ENCODE results near the gene TIMM22. TPM values are rescaled to one million over a fixed set of nuclear protein-coding genes. Genes with fewer than 3 reads are reported as not detected.

The TIMM22 gene
- total and polyA plus RNA-seq, 2 donors (not counting 3 experiments of a cell fraction or from before 2014, with no cell fraction given), result 19.0 to 19.6 TPM

- TF ChIP-seq GATA2 (IDR thresholded peaks at IDR 0.05; ENCODE audit: insufficient read depth, insufficient read length, low read depth, low read length) (no peak), JUN (IDR thresholded peaks at IDR 0.05; ENCODE audit: borderline replicate concordance, insufficient read depth, insufficient read length, low read depth) (no peak), FOS (IDR thresholded peaks at IDR 0.05; ENCODE audit: borderline replicate concordance, insufficient read depth, low read length) (no peak), POLR2AphosphoS5 (IDR thresholded peaks at IDR 0.05; ENCODE audit: insufficient read depth, low read depth, low read length) (no peak), POLR2A (IDR thresholded peaks at IDR 0.05; ENCODE audit: low read depth, low read length) (no peak), MYC (IDR thresholded peaks at IDR 0.05; ENCODE audit: low read depth, low read length) (no peak), EZH2 (IDR thresholded peaks at IDR 0.05; ENCODE audit: borderline replicate concordance, low read depth, low read length, severe bottlenecking) (no peak)
- TF ChIP-seq, protein P1, sequence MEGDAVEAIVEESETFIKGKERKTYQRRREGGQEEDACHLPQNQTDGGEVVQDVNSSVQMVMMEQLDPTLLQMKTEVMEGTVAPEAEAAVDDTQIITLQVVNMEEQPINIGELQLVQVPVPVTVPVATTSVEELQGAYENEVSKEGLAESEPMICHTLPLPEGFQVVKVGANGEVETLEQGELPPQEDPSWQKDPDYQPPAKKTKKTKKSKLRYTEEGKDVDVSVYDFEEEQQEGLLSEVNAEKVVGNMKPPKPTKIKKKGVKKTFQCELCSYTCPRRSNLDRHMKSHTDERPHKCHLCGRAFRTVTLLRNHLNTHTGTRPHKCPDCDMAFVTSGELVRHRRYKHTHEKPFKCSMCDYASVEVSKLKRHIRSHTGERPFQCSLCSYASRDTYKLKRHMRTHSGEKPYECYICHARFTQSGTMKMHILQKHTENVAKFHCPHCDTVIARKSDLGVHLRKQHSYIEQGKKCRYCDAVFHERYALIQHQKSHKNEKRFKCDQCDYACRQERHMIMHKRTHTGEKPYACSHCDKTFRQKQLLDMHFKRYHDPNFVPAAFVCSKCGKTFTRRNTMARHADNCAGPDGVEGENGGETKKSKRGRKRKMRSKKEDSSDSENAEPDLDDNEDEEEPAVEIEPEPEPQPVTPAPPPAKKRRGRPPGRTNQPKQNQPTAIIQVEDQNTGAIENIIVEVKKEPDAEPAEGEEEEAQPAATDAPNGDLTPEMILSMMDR (IDR thresholded peaks at IDR 0.05; ENCODE audit: extremely low read depth in 1 of 2, insufficient read depth in 1 of 2, low read depth in 1 of 2, low read length in 2 of 2), result no peak
- TF ChIP-seq, protein P2, sequence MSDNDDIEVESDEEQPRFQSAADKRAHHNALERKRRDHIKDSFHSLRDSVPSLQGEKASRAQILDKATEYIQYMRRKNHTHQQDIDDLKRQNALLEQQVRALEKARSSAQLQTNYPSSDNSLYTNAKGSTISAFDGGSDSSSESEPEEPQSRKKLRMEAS (IDR thresholded peaks at IDR 0.05; ENCODE audit: insufficient read depth, insufficient read length), result no peak
- Histone ChIP-seq H3K79me2 (ENCODE audit: control insufficient read depth, insufficient read depth, low read length) (no peaks in the 10 kb centered on the region), H3K4me2 (ENCODE audit: insufficient read depth, low read length) (no peak overlapping the region), H2AFZ (ENCODE audit: low read depth, low read length) (no peak overlapping the region), H3K4me1 (ENCODE audit: control insufficient read depth, extremely low read depth, insufficient read depth, low read length) (peaks cover 34% of the 10 kb centered on the region), H3K9me3 (replicated peaks; ENCODE audit: control insufficient read depth, insufficient read depth, low read length) (no peaks in the 10 kb centered on the region), H3K9me1 (replicated peaks; ENCODE audit: control insufficient read depth, extremely low read depth, insufficient read depth, low read length) (no peaks in the 10 kb centered on the region), H3K27me3 (ENCODE audit: control insufficient read depth in 2 of 2, insufficient read depth in 2 of 2, low read length in 2 of 2) (no peaks in the 10 kb centered on the region), H4K20me1 (replicated peaks; ENCODE audit: control insufficient read depth, extremely low read depth, insufficient read depth, low read length) (no peaks in the 10 kb centered on the region), H3K4me3 (replicated peaks in 1 of 3; ENCODE audit: insufficient read depth in 1 of 3, low read depth in 1 of 3, low read length in 3 of 3) (no peak overlapping the region), H3K9ac (replicated peaks; ENCODE audit: extremely low read depth, insufficient read depth, low read length) (no peak overlapping the region), H3K36me3 (ENCODE audit: control insufficient read depth in 2 of 2, extremely low read depth in 1 of 2, insufficient read depth in 2 of 2, low read length in 2 of 2) (peaks cover 4 to 27% of the 10 kb centered on the region in 2 experiments), H3K27ac (ENCODE audit: insufficient read depth, low read depth, low read length) (no peak overlapping the region)
- BruUV-seq (replicated peaks), result no TSS peak
- ChIA-PET POLR2A (no interaction called here), CTCF (interaction anchor here (1.2 to 10.2 kb wide), 5 partner anchors 9 to 47 kb away, joined by 3 to 265 read pairs (median 5); partner anchors contain the start of gene TIMM22)
- FAIRE-seq, result no peak
- DNase-seq (ENCODE audit: low read depth, low spot score), result no peak
- intact Hi-C loops (cut with micrococcal nuclease) (no loop called here), dilution Hi-C loops (cut with MboI; ENCODE audit: extremely low pct_ligation_motif_present, low sequenced_read_pairs) (no loop called here)
Measured at GRCh38 chr17:1008008-1008761, 11.3 kb downstream of the TIMM22 start.
